Heart left ventricle (tissue), 16 donors: ENCODE measurements around the gene CRYM. TPM values are rescaled to one million over a fixed set of nuclear protein-coding genes. Genes with fewer than 3 reads are reported as not detected.

Experiments
- ATAC-seq, 4 donors: fragments of 200-7000 bp; cut with Tn5 transposase; one replicate each; pipeline ENCODE4 v1.9.1; 2020 to 2022; ENCODE audit warnings: moderate library complexity in 4 of 4, mild to moderate bottlenecking in 3 of 4, moderate number of reproducible peaks in 1 of 4
- DNase-seq, 5 donors: peaks; one replicate each; pipeline ENCODE4 v3.0.0-alpha.2; 2020
- H3K27ac ChIP-seq, 12 donors: fragments of 200-600 bp; sonication (generic) in 4 of 12; one replicate each; pipeline versions ENCODE4 v1.5.0 to v1.8.0; 2016 to 2022; ENCODE audit warnings: mild to moderate bottlenecking in 2 of 12
- H3K27me3 ChIP-seq, 9 donors: fragments of 200-600 bp; sonication (generic) in 2 of 9; one replicate each; pipeline versions ENCODE4 v1.5.1 to v1.8.0; 2016 to 2022; ENCODE audit warnings: mild to moderate bottlenecking in 3 of 9
- H3K36me3 ChIP-seq, 9 donors: fragments of 200-600 bp; sonication (generic) in 2 of 9; one replicate each; pipeline versions ENCODE4 v1.5.0 to v1.8.0; 2018 to 2022; ENCODE audit warnings: mild to moderate bottlenecking in 2 of 9
- H3K4me1 ChIP-seq, 12 donors: fragments of 200-600 bp; sonication (generic) in 4 of 12; one replicate each; pipeline versions ENCODE4 v1.5.0 to v1.8.0; 2016 to 2022; ENCODE audit warnings: mild to moderate bottlenecking in 3 of 12
- H3K4me3 ChIP-seq, 12 donors: fragments of 200-600 bp; sonication (generic) in 4 of 12; one replicate each; pipeline versions ENCODE4 v1.5.0 to v1.8.0; 2017 to 2022; ENCODE audit warnings: mild to moderate bottlenecking in 9 of 12, moderate library complexity in 4 of 12
- H3K9me3 ChIP-seq, 12 donors: fragments of 200-600 bp; sonication (generic) in 4 of 12; one replicate each; pipeline versions ENCODE4 v1.5.0 to v1.8.0; 2016 to 2022; ENCODE audit warnings: mild to moderate bottlenecking in 1 of 12
- CTCF ChIP-seq, 12 donors: fragments of 200-600 bp; sonication (generic) in 4 of 12; IDR thresholded peaks; one replicate each; pipeline versions ENCODE4 v1.5.0 to v1.8.0; 2018 to 2022; ENCODE audit warnings: antibody characterized with exemption in 12 of 12, mild to moderate bottlenecking in 5 of 12
- POLR2A ChIP-seq, 2 donors: fragments of 450-650 bp; IDR thresholded peaks; one replicate each; pipeline ENCODE4 v1.6.1; 2017; ENCODE audit warnings: antibody characterized with exemption in 2 of 2, mild to moderate bottlenecking in 2 of 2, moderate library complexity in 2 of 2
- WGBS, 4 donors: extraction: QIAGEN DNeasy Blood & Tissue Kit in 2 of 4; methylation state at CpG; one replicate each; pipeline versions ENCODE4 v1.1.5 to v1.1.7; 2013 to 2018; 5-methylcytosine and 5-hydroxymethylcytosine counted together
- intact Hi-C, 10 donors: fragments of 100-400 bp; cut with DNase I; formaldehyde crosslinking; loops; one replicate each; pipeline versions ENCODE4 v1.11.1 to v1.14.2; 2022
- polyA plus RNA-seq, 2 donors: library from polyadenylated mRNA; stranded (reverse); fragments of 200-250 nt; gene quantifications; one replicate each; pipeline ENCODE4 v1.2.3, GENCODE V29; 2013
- total RNA-seq, 9 donors: library from RNA; depleted of rRNA in 2 of 9; stranded (reverse); fragments of >200 nt in 2 of 9; fragmentation: NEBNext Ultra II Directional in 3 of 9; extraction: Animal tissue kit (Norgen Biotek cat#: 25700) in 3 of 9; gene quantifications; one replicate each; pipeline versions ENCODE4 v1.1.0 to v1.2.4, GENCODE V29; 2016 to 2023
- donor health status: ischemic (EF 13 %, LVEDD 7.1; RV severe dilation, severe dysfunction).
- donor health status: healthy with polysubstance abuse.
- donor health status: DM: no; HTN: yes; CAD: no.
- donor health status: DM: no; HTN: no; CAD: no.
- donor health status: ischemic (EF 25% LVEDD 6.9; RV normal size, moderate dysfunction).
- donor health status: ischemic (EF 25% LVEDD 5.7; RV mildly dilated, moderate dysfunction).
- donor health status: healthy.
- donor health status: DM: yes; HTN: yes; CAD: no.
- donor health status: ischemic (EF 35%, LVEDD 5.7; RV mildly dilated, moderate dysfunction).
- donor health status: nonischemic (EF 11% LVEDD 7.7; RV severe dilation, severe dysfunction).
- donor health status: DM: yes; HTN: yes; CAD: no.
- donor health status: PGD.
- donor health status: ischemic (EF 29% LVEDD 5.4; RV normal size, mild dysfunction).
- donor health status: nonischemic (EF 23%, LVEDD 6.1; RV moderate dilation, normal function).

The CRYM gene
- total and polyA plus RNA-seq, 11 donors: 41.0 to 267 (median 102) TPM

- no peaks in the 10 kb centered on the region for H3K9me3 ChIP-seq
- intact Hi-C loops: loop anchor here in 3 of 10 donors (5.0 kb wide), 2 partner anchors 92 to 122 kb away; partner anchors contain the start of gene LDAF1 (in 1 of the 3)
- H3K4me3 ChIP-seq: no peak overlapping the region
- 52 to 60% (median 54%) methylated on average over 2 of the region's 2 CpGs for WGBS, 4 donors
- H3K27ac ChIP-seq: peak overlapping the region in 1 of 12 donors; percentile 93
- peaks cover 0 to 64% (median 14%) of the 10 kb centered on the region in 9 donors for H3K27me3 ChIP-seq
- H3K36me3 ChIP-seq: peaks cover 0 to 11% (median 0%) of the 10 kb centered on the region in 9 donors
- no peak for ATAC-seq
- no peak for DNase-seq
- H3K4me1 ChIP-seq: peaks cover 0 to 35% (median 6%) of the 10 kb centered on the region in 12 donors
- TF ChIP-seq POLR2A (IDR thresholded peaks at IDR 0.05) (no peak), CTCF (IDR thresholded peaks at IDR 0.05) (no peak)
Observed at GRCh38 chr16:21279501-21279900, 1.4 kb upstream of the CRYM start.

- DNase-seq: peak in 1 of 5 donors; percentile 47
- ATAC-seq: peak; percentile 56 to 82 (median 72)
- Histone ChIP-seq H3K9me3 (no peaks in the 10 kb centered on the region), H3K4me3 (peak overlapping the region; percentile 24 to 93 (median 64)), H3K27me3 (peaks cover 0 to 47% (median 7%) of the 10 kb centered on the region in 9 donors), H3K36me3 (peaks cover 0 to 23% (median 0%) of the 10 kb centered on the region in 9 donors), H3K4me1 (peaks cover 0 to 24% (median 5%) of the 10 kb centered on the region in 12 donors), H3K27ac (peak overlapping the region in 11 of 12 donors; percentile 35 to 93 (median 82))
- peak in 1 of 12 donors; percentile 10 for TF ChIP-seq CTCF (IDR thresholded peaks at IDR 0.05)
- TF ChIP-seq POLR2A (IDR thresholded peaks at IDR 0.05): no peak
- intact Hi-C loops: loop anchor here in 3 of 10 donors (1.0 to 5.0 kb wide), 3 partner anchors 12 to 120 kb away; partner anchors contain the start of gene LDAF1 (in 1 of the 3)
- 43 to 62% (median 50%) methylated on average over 17 of the region's 17 CpGs for WGBS, 4 donors
Observed at GRCh38 chr16:21277045-21277926, 804 bp downstream of the CRYM start.

- 71 to 83% (median 75%) methylated on average over 9 of the region's 9 CpGs for WGBS, 4 donors
- intact Hi-C loops: loop anchor here in 3 of 10 donors (5.0 kb wide), 2 partner anchors 89 to 119 kb away; partner anchors contain the start of gene LDAF1 (in 1 of the 3)
- H3K27ac ChIP-seq: peak overlapping the region in 6 of 12 donors; percentile 82 to 93 (median 89)
Observed at GRCh38 chr16:21276090-21276489, 2.0 kb downstream of the CRYM start.

More at GRCh38 chr16:21276090-21276489, 2.0 kb downstream of the CRYM start:
- peaks cover 0 to 38% (median 7%) of the 10 kb centered on the region in 9 donors for H3K27me3 ChIP-seq
- H3K4me3 ChIP-seq: peak overlapping the region in 5 of 12 donors; percentile 64 to 93 (median 69)
- H3K4me1 ChIP-seq: peaks cover 0 to 24% (median 5%) of the 10 kb centered on the region in 12 donors
- H3K9me3 ChIP-seq: no peaks in the 10 kb centered on the region
- peaks cover 0 to 31% (median 0%) of the 10 kb centered on the region in 9 donors for H3K36me3 ChIP-seq
- no peak for TF ChIP-seq POLR2A (IDR thresholded peaks at IDR 0.05)
- TF ChIP-seq CTCF (IDR thresholded peaks at IDR 0.05): no peak
- ATAC-seq: no peak
- no peak for DNase-seq
